Measurements from ENCODE around the gene TBC1D7.
"Not testable (repeated sequence)": the region's sequence is repeated elsewhere in the genome, so short reads cannot be mapped to it uniquely, and the experiment has no call there.

The TBC1D7 gene

GRCh38 chr6:13355999-13356785, 27.9 kb upstream of the TBC1D7 start:
- no peak for DNase-seq (ENCODE audit: low read depth)

- DNase-seq (ENCODE audit: low read depth), result no peak
These were observed 27.0 kb upstream of the TBC1D7 start for GRCh38 chr6:13355043-13355945.

- DNase-seq (ENCODE audit: low read depth), result no peak
These were observed 26.1 kb upstream of the TBC1D7 start for GRCh38 chr6:13354331-13355042.

GRCh38 chr6:13352165-13352564, 23.8 kb upstream of the TBC1D7 start:
- DNase-seq (ENCODE audit: low read depth), result no peak

GRCh38 chr6:13351271-13351670, 22.9 kb upstream of the TBC1D7 start:
- DNase-seq (ENCODE audit: low read depth), result no peak

GRCh38 chr6:13349811-13350506, 21.6 kb upstream of the TBC1D7 start:
- no peak for DNase-seq (ENCODE audit: low read depth)

GRCh38 chr6:13348334-13349113, 20.2 kb upstream of the TBC1D7 start:
- DNase-seq (ENCODE audit: low read depth), result no peak

GRCh38 chr6:13346245-13346644, 17.9 kb upstream of the TBC1D7 start:
- DNase-seq (ENCODE audit: low read depth), result no peak

GRCh38 chr6:13342414-13343019, 14.2 kb upstream of the TBC1D7 start:
- no peak for DNase-seq (ENCODE audit: low read depth)

- DNase-seq (ENCODE audit: low read depth), result no peak
These were observed 11.7 kb upstream of the TBC1D7 start for GRCh38 chr6:13339863-13340630.

GRCh38 chr6:13338038-13338437, 9.7 kb upstream of the TBC1D7 start:
- no peak for DNase-seq (ENCODE audit: low read depth)

GRCh38 chr6:13336553-13336952, 8.2 kb upstream of the TBC1D7 start:
- peak; percentile 43 for DNase-seq (ENCODE audit: low read depth)

GRCh38 chr6:13334953-13335352, 6.6 kb upstream of the TBC1D7 start:
- no peak for DNase-seq (ENCODE audit: low read depth)

GRCh38 chr6:13332349-13332706, 4.0 kb upstream of the TBC1D7 start:
- DNase-seq (ENCODE audit: low read depth), result no peak

- no peak for DNase-seq (ENCODE audit: low read depth)
These were observed 3.4 kb upstream of the TBC1D7 start for GRCh38 chr6:13331516-13332348.

GRCh38 chr6:13328875-13329183, 492 bp upstream of the TBC1D7 start:
- no peak for DNase-seq (ENCODE audit: low read depth)

- DNase-seq (ENCODE audit: low read depth), result no peak
These were observed 654 bp downstream of the TBC1D7 start for GRCh38 chr6:13327691-13328075.

GRCh38 chr6:13326031-13326586, 2.2 kb downstream of the TBC1D7 start:
- DNase-seq (ENCODE audit: low read depth), result not testable (repeated sequence)
